C4-2B (cell line): ENCODE measurements around the gene AKNA.

Source experiments
- ZFX ChIP-seq: fragments of 450-650 bp; IDR thresholded peaks from 2 replicates; pipeline ENCODE4 v1.6.1; 2017
- TF ChIP-seq, protein P1 (sequence below): fragments of 450-650 bp; conservative IDR thresholded peaks from 2 replicates; pipeline ENCODE4 v1.5.1; 2017; ENCODE audit warnings: mild to moderate bottlenecking

GRCh38 chr9:114304416-114305188 is 83.2 kb downstream of the AKNA start:
- TF ChIP-seq, protein P1, sequence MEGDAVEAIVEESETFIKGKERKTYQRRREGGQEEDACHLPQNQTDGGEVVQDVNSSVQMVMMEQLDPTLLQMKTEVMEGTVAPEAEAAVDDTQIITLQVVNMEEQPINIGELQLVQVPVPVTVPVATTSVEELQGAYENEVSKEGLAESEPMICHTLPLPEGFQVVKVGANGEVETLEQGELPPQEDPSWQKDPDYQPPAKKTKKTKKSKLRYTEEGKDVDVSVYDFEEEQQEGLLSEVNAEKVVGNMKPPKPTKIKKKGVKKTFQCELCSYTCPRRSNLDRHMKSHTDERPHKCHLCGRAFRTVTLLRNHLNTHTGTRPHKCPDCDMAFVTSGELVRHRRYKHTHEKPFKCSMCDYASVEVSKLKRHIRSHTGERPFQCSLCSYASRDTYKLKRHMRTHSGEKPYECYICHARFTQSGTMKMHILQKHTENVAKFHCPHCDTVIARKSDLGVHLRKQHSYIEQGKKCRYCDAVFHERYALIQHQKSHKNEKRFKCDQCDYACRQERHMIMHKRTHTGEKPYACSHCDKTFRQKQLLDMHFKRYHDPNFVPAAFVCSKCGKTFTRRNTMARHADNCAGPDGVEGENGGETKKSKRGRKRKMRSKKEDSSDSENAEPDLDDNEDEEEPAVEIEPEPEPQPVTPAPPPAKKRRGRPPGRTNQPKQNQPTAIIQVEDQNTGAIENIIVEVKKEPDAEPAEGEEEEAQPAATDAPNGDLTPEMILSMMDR, result no peak
- no peak for TF ChIP-seq ZFX
